ENCODE measurements around the gene CTNNA3. TPM values are rescaled to one million over a fixed set of nuclear protein-coding genes. Genes with fewer than 3 reads are reported as not detected.
"Not testable (repeated sequence)": the region's sequence is repeated elsewhere in the genome, so short reads cannot be mapped to it uniquely, and the experiment has no call there.

CTNNA3 gene
- total RNA-seq, 4 donors from 2014 or later: 14.3 to 49.5 (median 24.2) TPM

DNA sequence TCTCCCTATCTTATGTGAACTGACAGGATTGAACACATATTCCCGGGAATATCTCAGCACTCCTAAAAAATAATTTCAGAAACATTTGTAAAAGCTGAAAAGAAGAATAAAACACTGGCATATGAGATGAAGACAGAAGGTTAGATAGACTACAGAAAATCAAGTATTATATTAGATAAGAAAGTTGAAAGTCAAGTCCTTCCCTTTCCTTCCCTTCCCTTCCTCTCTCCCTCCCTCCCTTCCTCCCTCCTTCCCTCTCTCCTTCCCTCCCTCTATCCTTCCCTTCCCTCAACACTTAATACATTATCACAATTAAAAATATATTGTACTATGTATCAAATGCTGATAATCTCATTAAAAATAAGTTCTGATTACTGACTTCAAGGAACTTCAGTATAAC, 122.5 kb downstream of the CTNNA3 start:
- Histone ChIP-seq H3K4me3 (no peak overlapping the region), H3K9me3 (no peaks in the 10 kb centered on the region), H3K4me1 (no peaks in the 10 kb centered on the region), H3K27ac (no peak overlapping the region), H3K36me3 (no peaks in the 10 kb centered on the region), H3K27me3 (no peaks in the 10 kb centered on the region)
- intact Hi-C loops (cut with DNase I; ENCODE audit: low total_unique reads): no loop called here
- no peak for DNase-seq
- ATAC-seq: no peak
- TF ChIP-seq POLR2A (IDR thresholded peaks at IDR 0.05): no peak
- TF ChIP-seq, protein P1, sequence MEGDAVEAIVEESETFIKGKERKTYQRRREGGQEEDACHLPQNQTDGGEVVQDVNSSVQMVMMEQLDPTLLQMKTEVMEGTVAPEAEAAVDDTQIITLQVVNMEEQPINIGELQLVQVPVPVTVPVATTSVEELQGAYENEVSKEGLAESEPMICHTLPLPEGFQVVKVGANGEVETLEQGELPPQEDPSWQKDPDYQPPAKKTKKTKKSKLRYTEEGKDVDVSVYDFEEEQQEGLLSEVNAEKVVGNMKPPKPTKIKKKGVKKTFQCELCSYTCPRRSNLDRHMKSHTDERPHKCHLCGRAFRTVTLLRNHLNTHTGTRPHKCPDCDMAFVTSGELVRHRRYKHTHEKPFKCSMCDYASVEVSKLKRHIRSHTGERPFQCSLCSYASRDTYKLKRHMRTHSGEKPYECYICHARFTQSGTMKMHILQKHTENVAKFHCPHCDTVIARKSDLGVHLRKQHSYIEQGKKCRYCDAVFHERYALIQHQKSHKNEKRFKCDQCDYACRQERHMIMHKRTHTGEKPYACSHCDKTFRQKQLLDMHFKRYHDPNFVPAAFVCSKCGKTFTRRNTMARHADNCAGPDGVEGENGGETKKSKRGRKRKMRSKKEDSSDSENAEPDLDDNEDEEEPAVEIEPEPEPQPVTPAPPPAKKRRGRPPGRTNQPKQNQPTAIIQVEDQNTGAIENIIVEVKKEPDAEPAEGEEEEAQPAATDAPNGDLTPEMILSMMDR (IDR thresholded peaks at IDR 0.05 in 4 of 5, conservative IDR thresholded peaks at IDR 0.05 in 1 of 5): no peak
- in situ Hi-C loops (cut with MboI; ENCODE audit: low sequenced_read_pairs in 4 of 4): no loop called here

DNA sequence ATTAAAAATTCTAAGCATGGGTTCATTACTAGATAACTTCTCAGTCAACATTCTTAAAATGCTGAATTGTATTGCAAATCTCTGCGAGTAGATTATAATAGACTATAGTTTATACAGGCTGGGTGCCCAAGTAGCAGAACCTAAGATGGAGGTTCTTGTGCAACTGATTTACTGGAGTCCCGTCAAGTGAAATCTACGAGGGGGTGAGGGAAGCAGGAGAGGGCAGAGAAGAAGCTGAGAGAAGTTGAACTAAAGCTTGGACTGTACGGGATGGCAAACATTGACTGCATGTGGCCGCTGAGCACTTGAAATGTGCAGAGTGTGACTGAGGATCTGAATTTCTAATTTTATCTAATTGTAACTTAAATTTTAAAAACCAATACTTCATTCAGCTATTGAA, 124.5 kb downstream of the CTNNA3 start:
- in situ Hi-C loops (cut with MboI; ENCODE audit: low sequenced_read_pairs in 4 of 4) (no loop called here), intact Hi-C loops (cut with DNase I; ENCODE audit: low total_unique reads) (no loop called here)
- ATAC-seq (no peak), DNase-seq (no peak)
- H3K27me3 ChIP-seq: no peaks in the 10 kb centered on the region
- H3K36me3 ChIP-seq: no peaks in the 10 kb centered on the region
- no peaks in the 10 kb centered on the region for H3K9me3 ChIP-seq
- TF ChIP-seq, protein P1 (IDR thresholded peaks at IDR 0.05 in 4 of 5, conservative IDR thresholded peaks at IDR 0.05 in 1 of 5): no peak
- no peak for TF ChIP-seq POLR2A (IDR thresholded peaks at IDR 0.05)
- no peak overlapping the region for H3K27ac ChIP-seq
- H3K4me1 ChIP-seq: no peaks in the 10 kb centered on the region
- H3K4me3 ChIP-seq: no peak overlapping the region

DNA sequence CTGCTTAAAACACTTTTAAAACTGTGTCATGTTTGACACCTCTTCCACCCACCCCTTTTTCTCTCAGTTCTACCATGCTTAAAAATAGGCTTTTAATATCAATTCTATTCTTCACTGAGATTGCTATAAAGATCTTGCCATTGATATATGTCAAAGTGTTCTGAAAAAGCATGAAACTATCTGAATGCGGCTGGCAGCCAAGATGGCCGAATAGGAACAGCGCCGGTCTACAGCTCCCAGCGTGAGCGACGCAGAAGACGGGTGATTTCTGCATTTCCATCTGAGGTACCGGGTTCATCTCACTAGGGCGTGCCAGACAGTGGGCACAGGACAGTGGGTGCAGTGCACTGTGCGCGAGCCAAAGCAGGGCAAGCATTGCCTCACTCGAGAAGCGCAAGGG, 137.7 kb downstream of the CTNNA3 start:
- H3K36me3 ChIP-seq; H3K27ac ChIP-seq; DNase-seq; H3K27me3 ChIP-seq; H3K4me1 ChIP-seq; ATAC-seq; in situ Hi-C loops (cut with MboI; ENCODE audit: low sequenced_read_pairs in 4 of 4); H3K4me3 ChIP-seq; intact Hi-C loops (cut with DNase I; ENCODE audit: low total_unique reads); H3K9me3 ChIP-seq: not testable (repeated sequence)

DNA sequence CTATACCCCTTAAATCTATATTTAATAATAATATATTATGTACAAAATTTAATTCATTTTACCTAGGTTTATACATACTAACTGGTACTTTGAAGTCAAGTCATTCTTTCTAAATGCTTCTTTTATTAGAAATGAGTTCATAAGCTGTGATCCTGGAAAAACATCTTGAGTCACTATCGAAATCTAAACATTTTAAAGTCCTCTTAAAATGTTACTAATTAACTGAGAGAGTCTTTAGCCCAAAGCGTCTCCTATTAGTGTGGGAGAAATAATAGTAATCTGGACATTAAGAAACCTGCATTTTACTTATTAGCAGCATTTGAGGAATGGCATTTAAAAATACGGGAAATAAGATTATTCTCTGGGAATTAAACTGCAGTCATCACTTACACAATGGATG, 142.7 kb downstream of the CTNNA3 start:
- Histone ChIP-seq H3K4me3 (no peak overlapping the region), H3K4me1 (no peaks in the 10 kb centered on the region), H3K9me3 (no peaks in the 10 kb centered on the region), H3K36me3 (no peaks in the 10 kb centered on the region), H3K27me3 (no peaks in the 10 kb centered on the region), H3K27ac (no peak overlapping the region)
- intact Hi-C loops (cut with DNase I; ENCODE audit: low total_unique reads): no loop called here
- DNase-seq (no peak), ATAC-seq (no peak)
- in situ Hi-C loops (cut with MboI; ENCODE audit: low sequenced_read_pairs in 4 of 4): no loop called here
- TF ChIP-seq POLR2A (IDR thresholded peaks at IDR 0.05): no peak
- TF ChIP-seq, protein P1 (IDR thresholded peaks at IDR 0.05 in 4 of 5, conservative IDR thresholded peaks at IDR 0.05 in 1 of 5): no peak

DNA sequence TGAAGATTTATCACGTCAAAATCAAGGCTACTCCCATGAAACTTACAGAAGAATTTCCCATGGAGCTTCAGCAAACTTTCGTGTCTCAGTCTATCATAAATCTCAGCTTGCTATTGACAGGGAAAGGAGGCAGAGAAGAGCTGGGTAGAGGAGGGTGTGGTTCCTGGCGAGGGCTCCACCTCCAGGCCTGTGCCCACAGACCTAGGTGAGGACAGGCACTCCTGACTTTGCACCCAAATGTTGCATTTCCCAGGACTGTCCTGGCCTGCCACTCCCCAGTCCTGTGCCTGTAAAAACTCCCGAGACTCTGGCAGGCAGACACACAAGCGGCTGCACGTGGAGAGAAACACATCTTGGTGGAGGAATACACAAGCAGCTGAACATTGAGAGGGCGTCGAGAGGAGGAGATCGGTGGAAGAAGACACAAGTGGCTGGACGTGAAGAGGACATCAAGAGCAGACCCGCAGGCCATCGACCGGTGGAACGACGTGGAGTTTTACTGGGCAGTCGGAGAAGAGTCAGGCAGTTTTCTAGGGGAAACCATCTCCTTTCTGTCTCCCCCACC, 145.1 kb downstream of the CTNNA3 start:
- intact Hi-C loops (cut with DNase I; ENCODE audit: low total_unique reads) (no loop called here), in situ Hi-C loops (cut with MboI; ENCODE audit: low sequenced_read_pairs in 4 of 4) (no loop called here)
- no peaks in the 10 kb centered on the region for H3K36me3 ChIP-seq
- no peak overlapping the region for H3K4me3 ChIP-seq
- H3K27ac ChIP-seq: no peak overlapping the region
- no peak for ATAC-seq
- TF ChIP-seq, protein P1 (IDR thresholded peaks at IDR 0.05 in 4 of 5, conservative IDR thresholded peaks at IDR 0.05 in 1 of 5): no peak
- TF ChIP-seq POLR2A (IDR thresholded peaks at IDR 0.05): no peak
- H3K9me3 ChIP-seq: no peaks in the 10 kb centered on the region
- no peaks in the 10 kb centered on the region for H3K27me3 ChIP-seq
- no peaks in the 10 kb centered on the region for H3K4me1 ChIP-seq
- DNase-seq: no peak
